AG04450 (cell line): ENCODE data around the gene AK1. TPM values are rescaled to one million over a fixed set of nuclear protein-coding genes. Genes with fewer than 3 reads are reported as not detected.

Experiments
- CTCF ChIA-PET: fragments of 300-600, 350-600 bp; formaldehyde crosslinking; extraction: SDS; loops from one replicate; lab custom pipeline; 2022; ENCODE audit warnings: antibody characterized with exemption, inconsistent platforms; lab: Charles Lee
- POLR2A ChIA-PET: fragments of 350-600 bp; formaldehyde crosslinking; extraction: SDS; loops from one replicate; lab custom pipeline; 2021; ENCODE audit warnings: antibody characterized with exemption, inconsistent platforms; lab: Yijun Ruan, JAX
- DNase-seq: peaks from one replicate; pipeline ENCODE4 v3.0.0-alpha.2; 2011; ENCODE audit warnings: low read depth, low spot score
- H3K27ac ChIP-seq: one replicate; pipeline ENCODE4 v1.5.1; 2012; ENCODE audit warnings: low read depth, low read length, control low read depth
- H3K27me3 ChIP-seq: one replicate; pipeline ENCODE4 v1.6.0; 2012; ENCODE audit warnings: low read length; ENCODE audit not compliant: control insufficient read depth, insufficient read depth
- H3K4me3 ChIP-seq: 2 replicates; pipeline ENCODE4 v1.5.1; 2011; ENCODE audit warnings: mild to moderate bottlenecking, low read depth, low read length, control low read depth
- H3K9me3 ChIP-seq: 2 replicates; pipeline ENCODE4 v1.5.1; 2012; ENCODE audit warnings: low read length; ENCODE audit not compliant: control insufficient read depth, insufficient read depth
- polyA plus RNA-seq: library from polyadenylated mRNA; depleted of rRNA; stranded (reverse); fragments of >200 nt; gene quantifications from 2 replicates; pipeline ENCODE4 v1.2.3, GENCODE V29; 2011; rRNA removed
- small RNA-seq: library from RNA; depleted of rRNA; stranded (forward); fragments of <200 nt; gene quantifications from one replicate; pipeline ENCODE3, GENCODE V24; 2012; ENCODE audit warnings: low read depth; ENCODE audit not compliant: insufficient read length
- TF ChIP-seq, protein P1 (sequence below): IDR thresholded peaks from 2 replicates; pipeline ENCODE4 v1.5.1; 2011; ENCODE audit warnings: low read depth, low read length, control low read depth, inconsistent platforms

AK1 gene
- polyA plus RNA-seq, 1 experiment = 75.9 TPM

GRCh38 chr9:127817881-127818434 is 59.5 kb downstream of the AK1 start:
- POLR2A ChIA-PET = interaction anchor here (0.5 to 1.1 kb wide), 2 partner anchors 16 to 19 kb away, joined by 3 read pairs; partner anchors contain the start of gene FPGS
- no peak overlapping the region for H3K27ac ChIP-seq
- CTCF ChIA-PET = interaction anchor here (0.9 kb wide), 1 partner anchor 103 kb away, joined by 3 read pairs; no protein-coding TSS in a partner anchor
- no peak overlapping the region for H3K4me3 ChIP-seq
- H3K9me3 ChIP-seq = no peaks in the 10 kb centered on the region; the same call in 1 of the 2 replicates
- TF ChIP-seq, protein P1, sequence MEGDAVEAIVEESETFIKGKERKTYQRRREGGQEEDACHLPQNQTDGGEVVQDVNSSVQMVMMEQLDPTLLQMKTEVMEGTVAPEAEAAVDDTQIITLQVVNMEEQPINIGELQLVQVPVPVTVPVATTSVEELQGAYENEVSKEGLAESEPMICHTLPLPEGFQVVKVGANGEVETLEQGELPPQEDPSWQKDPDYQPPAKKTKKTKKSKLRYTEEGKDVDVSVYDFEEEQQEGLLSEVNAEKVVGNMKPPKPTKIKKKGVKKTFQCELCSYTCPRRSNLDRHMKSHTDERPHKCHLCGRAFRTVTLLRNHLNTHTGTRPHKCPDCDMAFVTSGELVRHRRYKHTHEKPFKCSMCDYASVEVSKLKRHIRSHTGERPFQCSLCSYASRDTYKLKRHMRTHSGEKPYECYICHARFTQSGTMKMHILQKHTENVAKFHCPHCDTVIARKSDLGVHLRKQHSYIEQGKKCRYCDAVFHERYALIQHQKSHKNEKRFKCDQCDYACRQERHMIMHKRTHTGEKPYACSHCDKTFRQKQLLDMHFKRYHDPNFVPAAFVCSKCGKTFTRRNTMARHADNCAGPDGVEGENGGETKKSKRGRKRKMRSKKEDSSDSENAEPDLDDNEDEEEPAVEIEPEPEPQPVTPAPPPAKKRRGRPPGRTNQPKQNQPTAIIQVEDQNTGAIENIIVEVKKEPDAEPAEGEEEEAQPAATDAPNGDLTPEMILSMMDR = no peak
- no peaks in the 10 kb centered on the region for H3K27me3 ChIP-seq
- DNase-seq = no peak

DNA sequence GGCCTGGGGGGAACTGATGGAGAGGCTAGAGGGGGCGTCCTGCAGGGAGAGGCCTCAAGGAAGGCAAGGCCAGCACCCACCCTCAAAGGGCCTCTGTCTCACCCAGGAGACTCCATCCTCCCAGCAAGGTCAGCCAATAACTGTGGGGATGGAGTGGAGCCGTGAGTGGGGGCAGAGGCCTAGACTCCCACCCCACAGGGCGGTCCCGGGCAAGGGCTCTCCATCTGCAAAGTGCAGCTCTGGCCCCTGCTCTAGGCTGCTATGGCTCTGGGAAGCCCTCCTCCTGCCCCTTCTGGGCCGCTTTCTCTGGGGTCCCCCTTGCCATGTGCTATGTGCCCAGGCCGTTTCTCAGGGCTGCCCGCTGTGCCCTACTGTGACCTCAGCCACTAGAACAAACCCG is 60.7 kb downstream of the AK1 start:
- POLR2A ChIA-PET = interaction anchor here (1.1 kb wide), 1 partner anchor 15 kb away, joined by 3 read pairs; the partner anchor contains the start of gene FPGS
- no peak for DNase-seq
- Histone ChIP-seq H3K9me3 (no peaks in the 10 kb centered on the region; the same call in 1 of the 2 replicates), H3K27ac (no peak overlapping the region), H3K4me3 (no peak overlapping the region), H3K27me3 (no peaks in the 10 kb centered on the region)
- TF ChIP-seq, protein P1 = no peak
- CTCF ChIA-PET = interaction anchor here (0.9 kb wide), 1 partner anchor 105 kb away, joined by 3 read pairs; no protein-coding TSS in a partner anchor

Small RNA genes lying within 50 kb of the gene (small RNA-seq; reads per million reads assigned to genes)
- gene MIR4672 = 2.2 reads per million
- not detected for gene RF00019
- not detected for gene RNA5SP296

Other genes with a start within 250 kb of the AK1 start
- 0.14 TPM in 1 of 2 replicates, not detected in the other for gene CFAP157, start 170.7 kb downstream of the AK1 start, polyA plus RNA-seq
- 5.2 and 6.1 TPM in 2 replicates for gene PTRH1, start 162.0 kb downstream of the AK1 start, polyA plus RNA-seq
- not detected in 2 replicates for gene TTC16, start 161.6 kb downstream of the AK1 start, polyA plus RNA-seq
- gene TOR2A, start 142.4 kb downstream of the AK1 start, polyA plus RNA-seq = 4.9 and 5.8 TPM in 2 replicates
- gene SH2D3C, start 99.0 kb downstream of the AK1 start, polyA plus RNA-seq = not detected in 2 replicates
- 38.2 and 45.9 TPM in 2 replicates for gene CDK9, start 91.6 kb downstream of the AK1 start, polyA plus RNA-seq
- gene FPGS, start 74.8 kb downstream of the AK1 start, polyA plus RNA-seq = 24.8 and 34.6 TPM in 2 replicates
- 17.2 and 34.2 TPM in 2 replicates for gene ENG, start 23.0 kb downstream of the AK1 start, polyA plus RNA-seq
- 40.6 and 58.2 TPM in 2 replicates for gene ST6GALNAC6, start 21.9 kb upstream of the AK1 start, polyA plus RNA-seq
- 15.0 and 24.3 TPM in 2 replicates for gene ST6GALNAC4, start 39.4 kb upstream of the AK1 start, polyA plus RNA-seq
- 1.2 TPM in 2 replicates for gene PIP5KL1, start 53.1 kb upstream of the AK1 start, polyA plus RNA-seq
- gene DPM2, start 60.2 kb upstream of the AK1 start, polyA plus RNA-seq = 25.3 and 30.9 TPM in 2 replicates
- gene EEIG1, start 103.3 kb upstream of the AK1 start, polyA plus RNA-seq = 8.3 and 8.6 TPM in 2 replicates
- 7.5 and 8.9 TPM in 2 replicates for gene NAIF1, start 189.6 kb upstream of the AK1 start, polyA plus RNA-seq
- gene SLC25A25, start 190.6 kb upstream of the AK1 start, polyA plus RNA-seq = 12.0 and 12.6 TPM in 2 replicates